Measurements from ENCODE around the gene C4orf33.

Gene C4orf33, protein sequence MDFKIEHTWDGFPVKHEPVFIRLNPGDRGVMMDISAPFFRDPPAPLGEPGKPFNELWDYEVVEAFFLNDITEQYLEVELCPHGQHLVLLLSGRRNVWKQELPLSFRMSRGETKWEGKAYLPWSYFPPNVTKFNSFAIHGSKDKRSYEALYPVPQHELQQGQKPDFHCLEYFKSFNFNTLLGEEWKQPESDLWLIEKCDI

GRCh38 chr4:129095811-129096454 is at the start of gene C4orf33:
Gene C4orf33 (plus strand): TSS chr4:129096152. CDS start chr4:129102611, 6,459 bp downstream.
- no peak for TF ChIP-seq CTCF (IDR thresholded peaks at IDR 0.05; ENCODE audit: low read depth, low read length)
- TF ChIP-seq EZH2phosphoT487 (IDR thresholded peaks at IDR 0.05; ENCODE audit: low read depth): no peak
- H3K27ac ChIP-seq (ENCODE audit: low read length): peak within 1 kb of the TSS; percentile 49
- H3K27me3 ChIP-seq (ENCODE audit: low read depth, low read length): no peaks in the 10 kb centered on the region
- H3K4me3 ChIP-seq (ENCODE audit: low read length): peak within 1 kb of the TSS; percentile 81
- peaks cover 3% of the 10 kb centered on the region for H3K36me3 ChIP-seq (replicated peaks; ENCODE audit: low read depth, low read length)
- H2AFZ ChIP-seq (ENCODE audit: low read depth, low read length): peak within 1 kb of the TSS; percentile 96
- no peaks in the 10 kb centered on the region for H4K20me1 ChIP-seq (ENCODE audit: insufficient read depth, low read length)
- H3K9ac ChIP-seq (ENCODE audit: low read length): peak within 1 kb of the TSS; percentile 71
- peaks cover 14% of the 10 kb centered on the region for H3K4me1 ChIP-seq (ENCODE audit: low read length)
- peaks cover 24% of the 10 kb centered on the region for H3K79me2 ChIP-seq (ENCODE audit: low read length)
- H3K4me2 ChIP-seq (ENCODE audit: low read length): peak within 1 kb of the TSS; percentile 45
- H3K9me3 ChIP-seq (ENCODE audit: insufficient read depth, low read length): no peaks in the 10 kb centered on the region

DNA sequence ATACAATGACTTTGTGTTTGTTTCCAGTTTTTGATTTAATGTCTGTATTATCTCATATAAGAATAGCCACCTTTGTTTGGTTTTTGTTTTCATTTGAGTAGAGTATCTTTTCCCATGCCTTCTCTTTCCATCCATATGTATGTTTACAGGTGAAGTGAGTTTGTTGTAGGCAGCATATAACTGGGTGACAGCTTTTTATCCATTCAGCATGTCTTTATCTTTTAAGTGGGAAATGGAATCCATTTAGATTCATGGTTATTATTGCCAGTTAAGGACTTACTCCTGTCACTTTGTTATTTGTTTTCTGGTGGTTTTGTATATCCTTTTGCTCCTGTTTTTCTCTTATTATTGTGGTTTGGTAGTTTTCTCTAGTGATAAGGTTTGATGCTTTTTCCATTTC is 36.9 kb upstream of the C4orf33 start:
- Histone ChIP-seq H3K27ac (ENCODE audit: low read length) (no peak overlapping the region), H3K79me2 (ENCODE audit: low read length) (no peaks in the 10 kb centered on the region), H3K4me2 (ENCODE audit: low read length) (no peak overlapping the region), H3K9ac (ENCODE audit: low read length) (no peak overlapping the region), H4K20me1 (ENCODE audit: insufficient read depth, low read length) (no peaks in the 10 kb centered on the region), H3K9me3 (ENCODE audit: insufficient read depth, low read length) (peaks cover 52% of the 10 kb centered on the region; the same call in 1 of the 2 replicates), H3K27me3 (ENCODE audit: low read depth, low read length) (no peaks in the 10 kb centered on the region), H3K36me3 (replicated peaks; ENCODE audit: low read depth, low read length) (peaks cover 55% of the 10 kb centered on the region), H3K4me3 (ENCODE audit: low read length) (no peak overlapping the region), H2AFZ (ENCODE audit: low read depth, low read length) (no peak overlapping the region), H3K4me1 (ENCODE audit: low read length) (no peaks in the 10 kb centered on the region)
- TF ChIP-seq CTCF (IDR thresholded peaks at IDR 0.05; ENCODE audit: low read depth, low read length) (no peak), EZH2phosphoT487 (IDR thresholded peaks at IDR 0.05; ENCODE audit: low read depth) (no peak)

GRCh38 chr4:129062580-129062979 is 33.4 kb upstream of the C4orf33 start:
- Histone ChIP-seq H3K27me3 (ENCODE audit: low read depth, low read length) (no peaks in the 10 kb centered on the region), H3K4me1 (ENCODE audit: low read length) (no peaks in the 10 kb centered on the region), H3K4me2 (ENCODE audit: low read length) (no peak overlapping the region), H3K9me3 (ENCODE audit: insufficient read depth, low read length) (peaks cover 50% of the 10 kb centered on the region; the same call in 1 of the 2 replicates), H3K27ac (ENCODE audit: low read length) (no peak overlapping the region), H3K79me2 (ENCODE audit: low read length) (no peaks in the 10 kb centered on the region), H2AFZ (ENCODE audit: low read depth, low read length) (no peak overlapping the region), H3K4me3 (ENCODE audit: low read length) (no peak overlapping the region), H3K9ac (ENCODE audit: low read length) (no peak overlapping the region), H4K20me1 (ENCODE audit: insufficient read depth, low read length) (no peaks in the 10 kb centered on the region), H3K36me3 (replicated peaks; ENCODE audit: low read depth, low read length) (peaks cover 63% of the 10 kb centered on the region)
- TF ChIP-seq CTCF (IDR thresholded peaks at IDR 0.05; ENCODE audit: low read depth, low read length): no peak
- no peak for TF ChIP-seq EZH2phosphoT487 (IDR thresholded peaks at IDR 0.05; ENCODE audit: low read depth)

DNA sequence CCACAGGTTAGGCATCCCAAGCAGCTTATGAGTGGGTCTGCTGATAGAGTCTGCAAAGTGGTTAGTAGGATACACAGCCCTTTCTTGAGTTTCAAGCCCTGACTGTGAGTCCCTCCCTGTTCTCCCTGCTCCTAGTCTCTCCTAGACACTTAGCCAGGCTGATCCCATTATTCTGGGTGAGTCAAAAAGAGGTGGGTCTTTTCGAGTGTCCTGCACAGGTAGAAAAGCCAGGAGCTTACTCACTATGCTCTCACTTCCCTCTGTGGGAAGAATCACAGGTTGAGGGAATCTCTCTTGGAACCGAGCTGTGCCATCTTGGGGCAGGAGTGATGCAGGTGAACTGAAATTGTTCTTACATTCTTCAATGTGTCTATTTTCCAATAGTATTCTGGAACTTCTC is 32.3 kb upstream of the C4orf33 start:
- Histone ChIP-seq H3K27me3 (ENCODE audit: low read depth, low read length) (no peaks in the 10 kb centered on the region), H3K36me3 (replicated peaks; ENCODE audit: low read depth, low read length) (peaks cover 63% of the 10 kb centered on the region), H3K27ac (ENCODE audit: low read length) (no peak overlapping the region), H3K9ac (ENCODE audit: low read length) (no peak overlapping the region), H3K4me2 (ENCODE audit: low read length) (no peak overlapping the region), H3K9me3 (ENCODE audit: insufficient read depth, low read length) (peaks cover 50% of the 10 kb centered on the region; the same call in 1 of the 2 replicates), H2AFZ (ENCODE audit: low read depth, low read length) (no peak overlapping the region), H3K4me3 (ENCODE audit: low read length) (no peak overlapping the region), H3K79me2 (ENCODE audit: low read length) (no peaks in the 10 kb centered on the region), H4K20me1 (ENCODE audit: insufficient read depth, low read length) (no peaks in the 10 kb centered on the region), H3K4me1 (ENCODE audit: low read length) (no peaks in the 10 kb centered on the region)
- TF ChIP-seq CTCF (IDR thresholded peaks at IDR 0.05; ENCODE audit: low read depth, low read length): no peak
- no peak for TF ChIP-seq EZH2phosphoT487 (IDR thresholded peaks at IDR 0.05; ENCODE audit: low read depth)
